Fibroblast of peridontal ligament (primary cell): ENCODE results near the gene HOXA4.

Experiments
- DNase-seq: peaks from one replicate; pipeline ENCODE4 v3.0.0-alpha.2; 2010; ENCODE audit errors: extremely low read depth

The HOXA4 gene

DNA sequence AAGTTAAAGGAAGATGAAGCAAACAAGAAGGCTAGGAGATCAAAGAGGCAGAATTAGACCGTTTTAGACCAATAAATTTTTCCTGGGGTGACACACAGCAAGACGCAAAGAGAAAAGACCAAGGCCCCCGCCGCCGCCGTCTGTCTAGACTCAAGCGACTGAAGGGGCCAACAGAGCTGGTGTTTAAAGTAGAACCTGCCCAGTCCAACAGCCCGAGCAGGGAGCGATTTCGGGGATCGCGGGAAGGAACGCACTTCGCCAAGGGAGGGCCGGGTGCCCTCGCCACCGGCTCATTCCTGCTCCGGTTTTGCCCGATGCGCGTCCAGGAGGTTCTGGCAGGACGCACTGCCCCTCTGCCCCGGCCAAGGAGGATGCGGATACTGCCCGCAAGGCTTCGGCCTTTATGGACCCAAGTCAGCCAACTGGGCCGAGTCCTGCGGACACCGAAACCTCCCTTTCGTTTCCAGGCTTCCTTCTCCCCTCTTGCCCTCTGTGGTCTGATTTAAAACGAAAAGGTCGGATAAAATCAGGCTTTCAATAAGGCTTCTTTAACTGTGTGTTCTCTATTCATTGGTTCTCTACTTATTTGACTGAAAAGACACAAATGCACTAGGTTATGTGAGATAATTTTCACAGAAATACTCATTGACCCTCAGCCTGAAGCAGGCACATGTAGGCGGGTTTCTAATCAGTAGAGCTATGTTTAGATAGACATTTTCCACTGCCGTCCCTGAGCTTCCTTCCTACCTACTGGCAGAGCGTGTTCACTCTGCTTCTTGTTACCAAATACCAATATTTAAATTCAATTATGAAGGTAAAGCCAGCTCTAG, 28.1 kb upstream of the HOXA4 start:
- DNase-seq: no peak

DNA sequence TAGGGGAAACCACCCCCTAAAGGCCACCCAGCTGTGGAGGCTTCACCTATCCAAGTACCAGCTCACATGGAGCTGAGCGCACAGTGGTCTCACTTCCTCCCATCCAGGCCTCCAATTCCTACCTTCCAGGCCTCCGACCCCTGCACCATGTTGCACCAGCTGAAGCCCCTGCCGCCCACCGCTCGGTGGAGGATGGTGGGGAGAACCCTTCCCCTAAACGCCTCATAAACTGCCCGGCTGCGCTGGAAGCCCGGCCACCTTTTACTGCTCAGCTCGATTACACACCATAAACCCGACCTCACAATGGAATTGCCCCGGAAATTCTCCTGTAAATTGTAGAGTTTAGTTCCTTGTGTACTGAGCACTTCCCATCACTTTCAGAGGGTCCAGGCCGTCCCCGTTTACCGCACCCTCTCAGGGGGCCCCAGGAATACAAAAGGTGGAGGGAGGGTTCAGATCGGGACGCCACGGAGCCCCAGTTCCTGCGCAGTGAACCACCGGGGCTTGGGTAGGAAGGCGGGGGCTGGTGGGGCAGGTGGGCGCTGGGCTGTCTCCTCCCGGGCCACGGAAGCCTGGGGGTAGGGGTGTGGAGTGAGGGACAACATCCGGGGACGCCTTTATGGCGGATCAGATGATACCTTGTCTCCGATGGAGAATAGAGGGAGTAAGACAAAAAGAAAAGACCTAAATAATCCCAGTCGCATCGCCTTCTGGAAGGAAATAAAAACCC, 27.3 kb upstream of the HOXA4 start:
- no peak for DNase-seq

DNA sequence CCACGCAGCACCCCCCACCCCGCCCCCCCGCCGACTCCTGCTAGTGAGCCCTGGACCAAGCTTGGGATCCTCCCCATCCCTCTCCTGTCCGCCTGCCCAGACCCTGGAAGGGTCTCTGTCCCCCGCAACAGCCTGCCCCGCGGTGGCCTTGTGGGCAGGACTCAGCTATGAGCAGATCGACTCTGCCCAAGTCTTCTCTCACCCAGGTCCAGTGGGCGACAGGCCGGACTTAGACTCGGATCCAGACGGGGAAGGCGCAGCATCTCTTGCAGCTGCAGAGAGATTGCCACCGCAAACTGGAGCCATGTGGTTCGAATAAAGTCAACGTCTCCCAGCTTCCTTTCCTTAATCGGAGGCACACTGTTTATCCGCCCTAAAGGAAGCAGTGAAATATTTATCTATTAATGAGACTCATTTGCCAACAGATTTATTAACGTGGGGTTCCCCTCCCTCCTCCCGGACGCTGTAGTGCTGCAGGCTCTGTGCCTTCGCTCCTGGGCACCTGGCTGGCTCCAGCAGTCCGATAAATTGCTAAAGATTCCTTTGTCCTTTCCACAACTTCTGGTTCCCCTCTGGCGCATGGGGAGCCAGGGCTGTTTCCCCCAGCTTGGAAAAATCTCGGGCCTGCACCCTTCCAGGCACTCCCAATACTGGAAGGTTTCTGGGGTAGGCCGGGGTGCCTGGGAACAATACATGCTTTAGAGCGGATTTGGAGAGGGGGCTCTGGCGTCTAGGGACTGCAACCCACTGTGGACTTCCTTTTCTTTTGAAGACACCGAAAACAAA, 26.6 kb upstream of the HOXA4 start:
- DNase-seq: no peak

DNA sequence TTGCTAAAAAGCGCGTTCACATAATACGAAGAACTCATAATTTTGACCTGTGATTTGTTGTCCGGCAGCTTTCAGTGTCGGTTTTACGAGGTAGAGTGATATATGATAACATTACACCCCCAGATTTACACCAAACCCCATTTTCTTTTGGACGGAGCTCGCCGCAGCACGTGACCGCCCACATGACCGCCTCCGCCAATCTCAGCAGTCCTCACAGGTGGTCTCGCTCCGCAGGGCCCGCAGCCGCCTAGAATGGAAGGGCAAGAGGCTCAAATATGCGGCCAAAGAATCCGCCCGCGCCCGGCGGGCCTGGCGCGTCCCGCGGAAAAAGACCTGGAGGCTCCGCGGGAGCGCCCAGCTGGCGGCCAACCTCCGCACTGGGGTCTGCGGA, 25.9 kb upstream of the HOXA4 start, which contains the start of gene HOXA7:
TSS of gene HOXA7 (minus strand) at position 168 of the 391 bp plus-strand sequence. CDS start at position 38, 130 bp downstream.
- DNase-seq: no peak

DNA sequence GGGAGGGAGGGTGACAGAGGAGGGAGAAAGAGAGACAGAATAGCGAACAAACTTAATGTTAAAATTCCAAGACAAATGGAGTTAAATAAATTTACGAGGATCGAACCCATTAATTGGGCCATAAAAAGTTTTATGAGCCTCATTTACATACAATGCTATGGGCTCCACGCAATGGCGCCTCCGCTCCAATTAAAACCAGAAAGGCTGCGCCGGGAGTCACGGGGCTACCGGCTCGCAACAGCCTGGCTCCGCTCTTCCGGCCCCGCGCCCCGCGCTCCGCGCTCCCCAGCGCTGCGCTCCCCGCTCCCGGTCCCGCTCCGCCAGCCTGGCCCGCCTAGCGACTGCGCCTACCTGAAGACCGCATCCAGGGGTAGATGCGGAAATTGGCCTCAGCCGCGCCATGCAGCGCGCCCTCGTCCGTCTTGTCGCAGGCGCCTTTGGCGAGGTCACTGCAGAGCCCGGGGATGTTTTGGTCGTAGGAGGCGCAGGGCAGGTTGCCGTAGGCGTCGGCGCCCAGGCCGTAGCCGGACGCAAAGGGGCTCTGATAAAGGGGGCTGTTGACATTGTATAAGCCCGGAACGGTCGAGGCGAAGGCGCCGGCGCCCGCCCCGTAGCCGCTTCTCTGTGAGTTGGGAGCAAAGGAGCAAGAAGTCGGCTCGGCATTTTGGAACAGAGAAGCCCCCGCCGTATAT, 25.4 kb upstream of the HOXA4 start:
- no peak for DNase-seq

DNA sequence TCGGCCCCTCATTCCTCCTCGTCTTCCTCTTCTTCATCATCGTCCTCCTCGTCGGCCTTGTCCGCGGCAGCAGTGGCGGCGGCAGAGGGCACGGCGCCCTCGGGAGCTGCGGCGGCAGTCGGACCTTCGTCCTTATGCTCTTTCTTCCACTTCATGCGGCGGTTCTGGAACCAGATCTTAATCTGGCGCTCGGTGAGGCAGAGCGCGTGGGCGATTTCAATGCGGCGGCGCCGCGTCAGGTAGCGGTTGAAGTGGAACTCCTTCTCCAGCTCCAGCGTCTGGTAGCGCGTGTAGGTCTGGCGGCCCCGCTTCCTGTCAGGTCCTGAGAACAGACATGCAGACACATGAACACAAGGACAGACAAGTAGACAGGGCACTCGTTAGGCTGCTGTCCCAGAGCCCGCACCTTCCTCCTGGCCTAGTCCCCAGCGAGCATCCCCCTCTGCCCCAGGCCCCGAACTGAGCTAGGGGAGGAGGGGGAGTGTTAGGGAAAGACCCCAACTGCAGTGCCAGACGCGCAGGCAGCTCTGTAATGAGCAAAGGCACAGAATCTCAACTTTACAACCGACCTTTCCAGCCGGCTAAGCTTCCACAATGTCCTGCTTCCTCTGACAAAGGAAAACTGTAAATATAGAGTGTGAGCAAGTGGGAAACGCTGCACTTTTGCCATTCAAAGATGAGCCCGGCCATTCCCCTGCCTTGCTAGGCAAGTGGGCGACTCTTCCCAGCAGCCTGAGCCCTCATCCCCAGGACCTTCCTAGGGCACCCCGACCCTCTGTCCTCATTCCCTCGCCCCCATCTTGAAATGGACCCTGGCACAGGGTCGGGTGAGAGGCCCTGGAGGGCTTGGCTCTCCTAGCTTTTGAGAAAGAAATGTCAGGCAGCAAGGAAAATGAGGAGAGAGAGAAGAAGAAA, 24.6 kb upstream of the HOXA4 start:
- DNase-seq: no peak

DNA sequence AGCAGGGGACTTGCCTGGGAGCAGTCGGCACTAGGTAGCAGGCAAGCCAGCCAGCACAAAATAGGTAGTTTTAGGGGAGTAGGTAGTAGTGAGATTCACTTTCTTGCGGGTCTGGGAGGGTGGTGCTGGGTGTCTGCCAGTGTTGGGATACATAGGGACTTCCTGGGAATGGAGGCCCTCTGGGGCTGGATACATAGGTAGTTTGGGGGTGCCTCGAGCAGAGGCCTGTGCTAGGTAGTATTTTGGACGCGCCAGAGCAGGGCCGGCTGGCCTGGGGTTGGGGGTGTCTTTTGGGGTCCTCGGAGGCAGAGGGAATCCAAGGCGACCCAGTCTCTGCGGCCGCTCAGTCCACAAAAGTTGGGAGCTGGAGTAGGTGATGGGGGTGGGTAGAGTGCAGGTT, 23.8 kb upstream of the HOXA4 start:
- DNase-seq: no peak

DNA sequence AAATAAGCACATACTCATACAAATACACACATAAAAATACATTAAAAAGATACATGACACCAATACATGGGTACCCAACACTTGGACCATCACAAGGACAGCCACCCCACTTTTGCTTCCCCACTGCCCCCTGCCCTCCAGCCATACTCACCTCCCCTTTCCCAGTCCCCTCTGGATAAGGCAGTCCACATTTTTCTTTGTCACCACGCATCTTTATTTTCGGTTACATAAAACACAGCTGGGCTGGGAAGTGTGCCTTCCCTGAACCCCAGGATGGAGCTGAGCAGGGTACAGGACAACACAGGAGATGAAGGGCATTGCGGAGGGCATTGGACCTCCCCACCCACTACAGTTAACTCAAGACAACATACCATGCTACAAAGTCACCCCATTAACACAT, 23.0 kb upstream of the HOXA4 start:
- DNase-seq: no peak

DNA sequence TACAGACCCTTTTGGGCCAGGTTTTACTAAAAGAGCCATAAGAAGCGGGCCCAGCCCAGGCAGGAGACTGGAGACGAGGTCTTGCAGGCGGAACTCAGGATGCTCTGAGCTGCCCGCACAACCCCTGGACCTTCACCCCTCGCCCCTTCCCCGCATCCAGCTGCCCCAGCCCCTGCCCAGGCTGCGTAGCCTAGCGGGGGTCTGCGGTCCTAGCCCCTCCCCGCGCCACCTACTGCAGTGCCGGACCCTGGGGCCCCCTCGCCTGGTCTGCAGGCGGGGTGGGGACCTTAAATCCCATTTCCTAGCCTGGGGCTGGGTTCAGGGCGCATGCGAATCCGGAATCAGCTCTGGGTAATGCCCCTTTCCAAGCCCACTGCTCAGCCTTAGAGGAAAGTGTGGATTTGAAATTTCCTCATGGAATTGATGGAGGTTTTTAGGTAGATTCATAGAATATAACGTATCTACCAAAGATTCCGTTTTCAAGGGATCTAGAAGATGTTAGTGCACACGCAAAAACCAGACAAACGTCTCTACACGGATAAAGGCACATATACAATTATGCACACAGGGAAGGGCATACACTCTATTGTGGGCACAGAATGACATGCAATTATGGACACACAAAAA, 22.4 kb upstream of the HOXA4 start:
- DNase-seq: no peak

DNA sequence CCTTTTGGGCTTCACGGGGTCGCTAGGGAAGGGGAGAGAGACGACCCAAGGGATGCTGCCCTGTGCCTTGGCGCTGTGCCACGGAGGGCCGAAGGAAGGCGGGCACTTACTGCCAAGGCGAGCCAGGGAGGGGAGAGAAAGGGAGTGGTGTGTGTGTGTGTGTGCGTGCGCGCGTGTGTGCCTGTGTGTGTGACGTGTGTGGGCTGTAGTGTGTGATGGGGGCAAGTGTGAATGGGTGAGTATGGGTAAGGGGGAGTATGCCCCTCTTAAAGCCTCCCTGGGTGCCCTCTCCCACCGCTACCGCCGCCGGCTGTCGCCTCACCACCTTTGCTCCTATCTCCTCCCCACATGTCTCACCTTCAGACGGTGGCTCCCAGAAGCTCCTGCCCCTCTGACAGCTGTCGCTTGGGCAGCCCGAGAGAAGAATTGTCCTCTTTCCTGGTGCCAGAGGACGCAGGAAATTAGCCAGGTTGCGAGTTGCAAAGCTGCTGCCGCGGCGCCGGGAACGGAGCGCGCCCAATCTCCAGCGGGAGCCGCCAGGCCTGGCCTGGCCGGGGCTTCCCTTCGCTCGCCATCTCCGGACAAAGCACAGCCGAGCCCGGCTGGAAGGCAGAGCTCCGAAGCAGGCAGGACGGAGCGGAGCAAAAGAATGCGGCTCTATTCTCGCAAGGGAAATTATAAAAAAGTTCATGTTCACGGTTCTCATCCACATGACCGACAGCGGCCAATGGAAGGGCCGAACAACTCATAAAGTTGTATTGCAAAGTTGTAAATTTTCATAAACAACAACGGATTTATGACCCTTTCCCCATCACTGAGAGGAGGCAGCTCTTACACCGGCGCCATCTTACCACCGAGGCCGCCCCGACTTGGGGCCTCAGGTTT, 21.6 kb upstream of the HOXA4 start, which contains the start of gene HOXA3:
TSS of gene HOXA3 (minus strand) at position 653 of the 885 bp plus-strand sequence. CDS start 41,943 bp downstream, outside the sequence.
- no peak for DNase-seq

DNA sequence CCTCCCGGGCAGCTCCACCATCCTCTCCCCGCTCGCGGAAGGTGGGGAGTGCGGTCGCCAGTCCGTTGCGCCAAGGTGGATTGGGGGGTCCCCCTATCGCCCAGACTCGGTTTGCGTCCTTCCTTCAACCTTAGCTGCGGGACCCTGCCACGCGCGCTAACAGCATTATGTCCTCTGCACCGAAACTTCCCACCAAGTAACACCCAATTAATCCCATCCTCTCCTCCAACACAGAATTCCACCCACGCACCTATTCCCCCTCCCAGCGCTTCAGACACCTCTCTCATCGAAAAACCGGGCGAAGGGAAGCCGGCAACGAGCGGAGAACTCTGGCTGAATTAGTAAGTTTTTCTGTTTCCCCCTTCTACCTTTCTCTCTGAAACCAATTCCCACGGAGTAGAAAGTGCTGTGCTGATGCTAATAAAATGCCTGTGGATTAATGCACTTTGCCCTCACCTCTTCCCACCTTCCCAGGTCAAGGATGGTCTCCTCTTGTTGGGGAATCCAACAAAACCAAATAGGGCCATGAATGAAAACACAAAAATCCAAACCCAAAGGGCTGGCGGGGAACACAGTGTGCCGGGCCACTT, 20.9 kb upstream of the HOXA4 start:
- no peak for DNase-seq

DNA sequence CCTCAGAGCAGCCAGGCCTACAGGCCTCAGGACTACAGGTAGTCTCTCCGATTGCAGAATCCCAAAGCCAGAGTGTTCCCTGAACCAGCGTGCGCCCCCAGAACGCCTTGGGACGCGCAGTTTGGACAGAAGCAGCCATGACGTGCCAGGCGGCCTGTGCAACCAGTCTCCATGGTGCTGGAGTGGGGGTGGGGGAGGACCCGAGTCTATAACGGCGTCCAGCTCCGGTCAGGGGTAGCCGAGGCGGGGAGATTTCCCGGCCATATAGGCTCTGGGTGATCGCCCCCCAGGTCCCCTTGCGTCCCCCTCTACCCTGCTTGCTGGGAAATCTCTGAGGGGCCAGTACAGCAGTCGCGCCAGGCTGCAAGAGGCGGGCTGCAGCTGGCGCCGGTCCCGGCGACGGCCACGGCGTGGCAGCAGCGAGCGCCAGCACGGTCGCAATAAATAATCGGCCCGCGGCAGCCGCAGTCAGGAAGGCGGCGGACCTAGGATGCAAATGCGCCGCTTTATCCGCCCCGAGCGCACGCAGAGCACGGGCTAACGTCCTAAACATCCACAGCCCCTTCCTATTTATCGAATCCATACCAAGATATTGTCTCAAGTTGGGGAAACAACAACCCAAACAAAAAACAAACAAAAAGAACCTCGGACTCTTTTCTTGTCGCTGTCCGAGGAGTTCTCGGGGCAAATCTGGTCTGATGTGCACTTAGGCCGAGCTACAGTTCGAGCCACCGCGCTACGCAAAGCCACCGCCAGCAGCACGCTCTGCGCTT, 20.2 kb upstream of the HOXA4 start:
- DNase-seq: peak; percentile 24

DNA sequence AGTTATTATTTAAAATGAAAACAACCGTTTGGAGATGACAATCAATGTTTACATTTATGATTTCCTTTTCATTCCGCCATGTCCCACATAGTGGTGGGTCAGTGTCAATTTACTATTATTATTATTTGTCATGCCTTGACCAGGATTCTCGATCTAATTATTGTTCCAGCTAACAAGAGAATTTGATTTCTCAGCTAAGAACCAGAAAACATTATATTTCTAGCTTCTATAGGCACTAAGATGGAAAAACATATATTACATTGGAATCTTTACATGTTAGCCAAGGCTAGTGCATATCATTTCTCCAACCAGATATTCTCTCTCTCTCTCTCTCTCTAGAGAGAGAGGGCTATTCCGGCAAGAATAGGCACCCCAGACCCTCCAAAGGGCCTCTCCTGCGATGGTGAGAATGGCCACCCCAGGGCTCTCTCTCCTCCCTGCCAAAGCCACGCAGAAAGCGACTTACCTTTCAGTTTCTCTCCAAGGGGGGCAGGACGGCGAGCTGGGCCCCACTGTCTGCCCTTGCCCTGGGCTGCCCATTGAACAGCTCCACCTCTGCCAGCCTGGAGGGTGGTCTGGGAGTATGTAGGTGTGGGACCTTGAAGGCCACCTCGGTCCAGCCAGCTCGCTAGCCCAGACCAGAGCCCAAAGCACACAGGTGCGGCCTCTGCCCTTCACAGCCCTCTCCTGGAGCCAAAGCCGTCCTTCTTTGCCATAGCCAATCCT, 19.4 kb upstream of the HOXA4 start:
- no peak for DNase-seq

DNA sequence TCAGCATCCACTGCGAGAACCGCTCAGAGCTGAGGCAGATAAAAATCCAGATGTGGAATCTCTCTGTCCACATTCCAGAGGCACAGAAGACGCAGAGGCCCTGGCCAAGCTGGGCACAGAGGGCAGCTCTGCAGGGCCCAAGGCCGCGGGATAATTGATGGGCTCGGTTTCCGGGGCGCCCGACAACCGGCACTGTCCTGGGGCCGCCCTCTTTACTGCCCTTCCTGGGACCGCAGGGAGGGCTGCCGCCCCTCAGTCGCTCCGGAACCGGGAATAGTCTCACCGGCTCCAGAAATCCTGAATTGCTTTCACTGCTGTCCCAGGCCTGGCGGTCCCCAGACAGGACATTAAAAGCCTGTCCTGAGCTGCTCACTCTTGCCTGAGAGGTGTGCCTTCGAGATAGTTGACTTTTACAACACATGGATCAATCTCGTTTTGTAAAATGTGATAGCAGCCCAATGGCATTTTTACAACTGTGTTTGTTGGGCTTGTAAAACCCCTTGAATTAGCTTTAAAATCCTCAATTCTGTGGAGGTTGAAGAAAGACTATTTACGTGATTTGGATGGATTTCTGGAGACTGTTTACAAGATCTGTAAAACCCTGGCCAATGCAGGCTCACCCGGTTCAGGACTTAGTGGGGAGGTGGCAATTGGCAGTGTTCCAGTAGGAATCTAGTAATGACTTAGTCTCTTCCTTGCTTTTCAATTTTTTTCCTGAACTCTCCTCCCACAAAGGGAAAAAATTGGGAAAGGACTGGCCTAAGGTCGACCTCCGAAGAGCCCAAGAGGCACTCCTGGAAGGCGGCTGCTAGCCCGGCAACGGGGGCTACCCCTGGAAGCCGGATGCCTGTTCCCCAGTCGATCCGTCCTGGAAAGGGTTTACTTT, 18.4 kb upstream of the HOXA4 start:
- DNase-seq: no peak

DNA sequence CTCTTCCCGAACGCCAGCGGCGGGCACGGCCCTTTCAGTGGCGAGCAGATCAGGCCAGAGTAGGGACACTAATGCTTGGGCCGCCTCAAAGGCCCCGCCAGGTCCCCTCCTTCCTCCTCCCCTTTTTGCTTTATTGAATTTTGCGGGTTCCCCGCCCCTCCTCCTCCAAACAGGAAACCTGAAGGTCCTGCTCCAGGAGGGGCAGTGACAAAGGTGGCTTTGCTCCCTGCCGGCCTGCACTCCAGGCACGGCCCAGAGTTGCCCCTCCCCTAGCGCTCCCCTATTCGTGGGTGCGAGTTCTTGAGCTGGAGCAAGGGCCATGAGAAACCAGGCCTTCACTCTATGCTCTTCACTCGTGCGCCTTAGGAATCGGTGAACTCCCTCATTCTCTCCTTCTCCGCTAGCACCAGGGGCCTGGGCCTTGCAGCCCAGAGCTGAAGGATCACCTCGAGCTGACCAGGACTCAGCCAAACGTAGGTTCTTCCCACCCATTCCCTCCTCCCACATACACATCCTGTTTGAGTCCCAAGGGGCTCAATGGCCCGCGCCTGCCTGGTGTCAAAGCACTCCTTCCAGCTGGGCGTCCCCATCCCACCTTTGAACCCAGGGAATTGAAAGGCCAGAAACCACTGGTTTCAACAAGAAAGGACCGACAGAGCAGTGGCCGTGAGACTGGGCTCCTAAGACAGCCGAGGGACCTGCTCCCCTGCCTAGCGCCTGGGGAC, 17.6 kb upstream of the HOXA4 start:
- no peak for DNase-seq
